ENCODE results near the gene RAD54L.
A peak's percentile ranks its signal among the peaks of the same experiment; 100 is the strongest.
"Not testable (repeated sequence)": the region's sequence is repeated elsewhere in the genome, so short reads cannot be mapped to it uniquely, and the experiment has no call there.

Gene RAD54L

GRCh38 chr1:46242918-46243317, 4.6 kb upstream of the RAD54L start:
- DNase-seq: no peak

DNA sequence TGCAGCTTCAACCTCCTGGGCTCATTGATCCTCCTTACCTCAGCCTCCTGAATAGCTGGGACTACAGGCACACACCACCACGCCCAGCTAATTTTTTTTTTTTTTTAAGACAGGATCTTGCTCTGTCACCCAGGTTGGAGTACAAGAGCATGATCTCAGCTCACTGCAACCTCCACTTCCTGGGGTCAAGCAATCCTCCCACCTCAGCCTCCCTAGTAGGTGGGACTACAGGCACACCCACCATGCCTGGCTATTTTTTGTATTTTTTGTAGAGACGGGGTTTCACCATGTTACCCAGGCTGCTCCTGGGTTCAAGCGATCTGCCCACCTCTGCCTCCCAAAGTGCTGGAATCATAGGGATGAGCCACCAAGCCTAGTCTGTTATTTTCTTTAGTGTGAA, 3.7 kb upstream of the RAD54L start:
- DNase-seq: not testable (repeated sequence)

- DNase-seq: no peak
These were observed 2.7 kb upstream of the RAD54L start for GRCh38 chr1:46244656-46245371.

GRCh38 chr1:46246136-46246535, 1.4 kb upstream of the RAD54L start:
- DNase-seq: not testable (repeated sequence)

DNA sequence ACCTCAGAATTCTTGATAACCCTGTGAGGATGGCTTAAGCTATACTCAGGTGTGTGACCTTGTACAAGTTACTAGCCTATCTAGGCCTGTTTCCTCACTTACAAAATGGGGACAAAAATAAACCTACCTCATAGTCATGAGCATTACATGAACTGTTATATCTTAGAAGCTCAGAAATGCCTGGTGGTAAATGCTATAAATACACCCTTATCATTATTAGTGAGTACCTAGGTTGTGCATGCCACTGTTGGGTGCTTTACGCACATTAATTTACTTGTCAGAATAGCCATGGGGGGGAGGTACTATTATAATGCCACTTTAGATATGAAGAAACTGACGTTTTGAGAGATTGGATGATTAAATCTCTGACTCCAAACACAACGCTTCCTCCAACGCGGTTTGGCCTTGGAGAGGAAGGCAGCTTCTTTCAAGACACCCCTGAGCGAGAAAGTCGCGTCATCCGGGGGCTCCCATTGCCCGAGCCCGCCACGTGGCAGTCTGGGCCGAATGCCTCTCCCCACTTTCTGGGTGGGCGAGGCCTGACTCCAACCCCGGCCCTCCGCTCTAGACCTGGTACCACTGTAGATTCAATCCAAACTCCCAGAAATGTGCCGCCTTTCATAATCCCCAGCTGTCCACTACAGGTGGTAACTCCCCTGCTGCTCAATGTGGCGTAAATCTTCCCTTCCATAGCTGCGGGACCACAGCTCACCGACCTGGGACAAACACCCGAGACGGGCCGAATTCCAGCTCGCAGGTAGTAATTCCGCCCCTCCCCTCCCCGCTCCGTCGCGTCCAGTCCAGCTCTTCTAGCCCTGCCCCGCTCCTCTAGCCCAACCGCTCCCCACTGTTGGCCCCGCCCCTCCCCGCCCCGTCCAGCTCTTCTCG, 771 bp upstream of the RAD54L start:
- DNase-seq: peak; percentile 56

DNA sequence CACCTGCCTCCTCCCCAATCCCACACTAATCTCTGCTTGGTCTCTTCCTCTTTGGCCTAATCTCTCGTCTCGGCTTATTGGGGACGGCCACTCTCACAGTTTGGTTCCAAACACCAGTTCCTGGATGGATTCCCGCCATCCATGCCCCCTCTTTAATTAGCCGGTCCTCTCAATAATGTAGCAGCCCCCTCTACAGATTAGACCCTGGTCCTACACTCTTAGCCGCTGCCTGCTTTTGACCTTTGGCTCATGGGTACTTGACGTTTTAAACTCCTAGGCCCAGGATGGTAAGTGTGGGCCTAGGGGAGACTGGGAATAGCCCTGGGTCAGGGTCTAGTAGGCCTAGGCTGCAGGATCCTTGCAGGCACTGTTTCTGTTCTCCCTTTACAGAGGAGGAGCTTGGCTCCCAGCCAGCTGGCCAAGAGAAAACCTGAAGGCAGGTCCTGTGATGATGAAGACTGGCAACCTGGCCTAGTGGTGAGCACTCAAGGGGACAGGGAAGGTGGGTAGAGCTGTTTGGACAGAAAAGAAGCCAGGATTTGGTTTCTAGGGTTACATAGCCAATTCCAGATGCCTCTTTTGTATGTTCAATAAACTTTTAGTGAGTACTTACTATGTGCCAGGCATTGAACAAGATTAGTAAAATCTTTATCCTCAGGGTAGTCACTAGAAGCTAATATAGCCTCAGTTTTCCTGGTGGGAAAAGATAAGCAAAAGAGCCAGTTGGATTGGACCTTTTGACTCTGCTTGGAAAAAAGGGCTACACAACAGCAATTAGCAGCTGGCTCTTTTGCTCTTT, 758 bp downstream of the RAD54L start:
- no peak for DNase-seq

- no peak for DNase-seq
These were observed 7.1 kb downstream of the RAD54L start for GRCh38 chr1:46254668-46255067.

- no peak for DNase-seq
These were observed 9.0 kb downstream of the RAD54L start for GRCh38 chr1:46256523-46256922.

DNA sequence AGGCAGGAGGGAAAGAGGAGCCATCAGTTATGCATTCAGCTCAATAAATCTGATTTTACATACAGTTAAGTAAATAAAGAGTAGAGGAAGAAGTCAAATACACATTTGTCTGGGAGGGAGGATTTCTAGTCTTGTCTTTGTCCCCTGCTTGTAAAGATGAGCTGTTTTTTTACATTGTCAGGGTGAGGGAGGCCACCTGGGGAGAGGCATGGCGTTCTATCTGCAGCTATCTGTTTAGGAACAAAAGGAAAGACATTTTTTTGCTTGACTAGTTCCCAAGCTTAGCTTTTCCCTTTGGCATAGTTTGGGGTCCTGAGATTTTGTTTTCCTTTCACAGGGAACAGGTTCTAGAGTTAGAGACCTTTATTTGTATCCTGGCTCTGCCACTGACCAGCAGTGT, 14.9 kb downstream of the RAD54L start:
- DNase-seq: no peak

DNA sequence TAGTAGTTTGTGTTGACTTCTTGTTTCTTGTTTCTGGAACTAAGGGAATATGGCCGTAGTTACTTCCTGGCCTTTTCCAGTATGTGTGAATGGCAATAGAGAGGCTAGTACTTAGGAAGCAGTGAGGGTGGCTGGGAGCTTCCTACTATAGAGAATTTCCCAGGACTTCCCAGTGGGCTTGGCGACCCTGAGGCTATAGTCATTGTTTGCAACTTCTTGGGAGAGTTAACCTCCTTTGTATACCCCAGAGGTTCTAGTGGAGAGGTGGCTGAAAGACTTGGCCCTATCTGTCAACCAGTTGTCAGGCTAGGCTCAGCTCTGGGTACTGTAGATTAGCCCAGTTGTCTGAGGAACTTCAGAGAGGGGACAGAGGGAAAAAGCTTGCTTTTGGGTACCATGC, 15.6 kb downstream of the RAD54L start:
- DNase-seq: no peak

GRCh38 chr1:46268578-46268977, 21.0 kb downstream of the RAD54L start:
- no peak for DNase-seq

- DNase-seq: no peak
These were observed 26.9 kb downstream of the RAD54L start for GRCh38 chr1:46274225-46275029.

DNA sequence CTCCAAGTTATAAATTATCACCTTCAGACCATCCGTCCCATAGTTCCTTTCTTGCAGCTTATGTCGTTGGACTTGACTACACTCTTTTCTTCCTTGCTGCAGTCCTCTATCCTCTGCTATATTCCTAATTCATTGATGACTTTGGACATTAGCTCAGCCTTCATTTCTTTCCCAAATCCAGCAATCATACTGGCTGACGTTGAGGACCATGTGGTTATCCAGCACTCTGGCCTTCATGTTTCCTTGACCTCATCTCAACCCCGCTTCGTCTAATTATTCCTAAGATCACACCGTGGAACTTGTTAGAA, 27.4 kb downstream of the RAD54L start:
- no peak for DNase-seq

DNA sequence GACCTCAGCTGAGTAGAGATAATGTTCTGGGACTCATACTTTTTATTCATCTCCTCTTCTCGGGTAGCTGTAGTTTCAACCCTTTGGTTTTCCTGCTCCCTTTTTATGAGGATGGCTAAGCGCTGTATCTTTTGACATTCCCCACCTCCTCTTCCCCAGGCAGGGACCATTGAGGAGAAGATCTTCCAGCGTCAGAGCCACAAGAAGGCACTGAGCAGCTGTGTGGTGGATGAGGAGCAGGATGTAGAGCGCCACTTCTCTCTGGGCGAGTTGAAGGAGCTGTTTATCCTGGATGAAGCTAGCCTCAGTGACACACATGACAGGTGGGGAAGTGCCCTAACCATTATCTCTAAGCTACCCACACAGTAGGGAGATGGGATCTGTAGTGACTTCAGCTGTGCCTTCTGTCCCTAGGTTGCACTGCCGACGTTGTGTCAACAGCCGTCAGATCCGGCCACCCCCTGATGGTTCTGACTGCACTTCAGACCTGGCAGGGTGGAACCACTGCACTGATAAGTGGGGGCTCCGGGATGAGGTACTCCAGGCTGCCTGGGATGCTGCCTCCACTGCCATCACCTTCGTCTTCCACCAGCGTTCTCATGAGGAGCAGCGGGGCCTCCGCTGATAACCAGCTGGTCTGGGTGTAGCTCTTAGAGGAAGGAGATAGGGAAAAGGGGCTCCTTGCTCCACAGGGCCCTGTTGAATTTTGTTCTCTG, 30.3 kb downstream of the RAD54L start:
- DNase-seq: no peak

GRCh38 chr1:46278807-46279206, 31.2 kb downstream of the RAD54L start:
- DNase-seq: no peak

GRCh38 chr1:46280092-46280491, 32.5 kb downstream of the RAD54L start:
- no peak for DNase-seq

DNA sequence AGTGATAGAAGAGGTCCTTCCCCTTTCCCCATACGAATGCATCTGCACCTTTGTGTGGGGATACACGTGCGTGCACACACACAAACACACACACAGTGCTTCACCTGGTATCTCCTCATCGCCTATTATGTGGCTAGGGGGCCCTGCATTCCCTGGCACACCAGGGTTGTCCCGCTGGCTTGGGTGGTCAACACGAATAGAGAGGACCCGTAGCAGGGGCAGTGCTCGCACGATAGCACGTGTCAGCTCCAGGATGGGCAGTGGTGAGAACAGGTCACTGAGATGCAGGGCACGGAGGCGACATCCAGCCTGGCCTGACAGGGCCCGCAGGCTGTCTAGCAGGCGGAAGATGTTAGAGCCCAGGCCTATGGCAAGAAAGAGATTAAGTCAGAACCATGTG, 33.5 kb downstream of the RAD54L start:
- DNase-seq: no peak

GRCh38 chr1:46284058-46284457, 36.5 kb downstream of the RAD54L start:
- DNase-seq: no peak

DNA sequence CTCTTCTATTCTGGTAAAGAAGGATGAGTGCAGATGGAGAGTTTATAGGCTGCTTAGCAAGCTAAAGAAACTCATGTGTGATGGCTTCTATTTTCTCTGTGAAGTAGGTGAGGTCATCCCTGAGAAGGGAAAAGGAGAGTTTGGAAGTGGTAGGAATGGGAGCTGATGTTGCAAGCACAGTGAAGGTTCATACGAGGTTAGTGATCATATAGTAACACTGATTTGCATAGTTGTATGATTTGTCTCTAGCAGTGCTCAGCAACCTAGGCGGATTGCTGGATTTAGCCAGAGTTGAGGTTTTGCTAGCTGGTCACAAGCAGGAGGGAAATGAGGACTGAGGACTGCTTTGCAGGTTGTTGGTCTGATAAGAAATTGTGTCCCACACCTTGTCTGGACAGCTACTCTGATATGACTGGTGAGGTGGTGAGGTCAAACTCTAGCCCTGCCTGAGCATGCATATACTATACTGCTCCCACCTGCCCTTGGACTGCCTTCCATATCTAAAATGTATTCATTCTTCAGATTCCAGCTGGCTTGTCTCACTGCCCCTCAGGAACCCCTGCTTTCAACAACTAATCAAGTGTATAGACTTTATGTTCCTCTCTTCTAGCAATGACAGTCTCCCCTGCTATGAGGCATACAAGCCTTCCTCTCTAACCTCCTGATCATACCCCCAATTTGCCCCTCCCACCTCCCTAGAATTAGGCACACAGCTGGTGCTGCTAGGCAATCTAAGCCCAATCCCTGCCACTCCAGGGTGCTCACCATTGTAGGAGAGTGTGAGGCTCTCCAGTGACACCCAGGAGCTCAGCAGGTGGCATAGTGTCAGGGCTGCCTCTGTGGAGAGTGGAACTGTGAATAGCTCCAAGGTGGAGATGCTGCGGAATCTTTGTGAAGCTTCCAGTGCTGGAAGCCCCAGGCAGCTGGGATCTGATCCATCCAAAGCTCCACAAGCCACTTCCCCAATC, 37.3 kb downstream of the RAD54L start:
- DNase-seq: no peak

DNA sequence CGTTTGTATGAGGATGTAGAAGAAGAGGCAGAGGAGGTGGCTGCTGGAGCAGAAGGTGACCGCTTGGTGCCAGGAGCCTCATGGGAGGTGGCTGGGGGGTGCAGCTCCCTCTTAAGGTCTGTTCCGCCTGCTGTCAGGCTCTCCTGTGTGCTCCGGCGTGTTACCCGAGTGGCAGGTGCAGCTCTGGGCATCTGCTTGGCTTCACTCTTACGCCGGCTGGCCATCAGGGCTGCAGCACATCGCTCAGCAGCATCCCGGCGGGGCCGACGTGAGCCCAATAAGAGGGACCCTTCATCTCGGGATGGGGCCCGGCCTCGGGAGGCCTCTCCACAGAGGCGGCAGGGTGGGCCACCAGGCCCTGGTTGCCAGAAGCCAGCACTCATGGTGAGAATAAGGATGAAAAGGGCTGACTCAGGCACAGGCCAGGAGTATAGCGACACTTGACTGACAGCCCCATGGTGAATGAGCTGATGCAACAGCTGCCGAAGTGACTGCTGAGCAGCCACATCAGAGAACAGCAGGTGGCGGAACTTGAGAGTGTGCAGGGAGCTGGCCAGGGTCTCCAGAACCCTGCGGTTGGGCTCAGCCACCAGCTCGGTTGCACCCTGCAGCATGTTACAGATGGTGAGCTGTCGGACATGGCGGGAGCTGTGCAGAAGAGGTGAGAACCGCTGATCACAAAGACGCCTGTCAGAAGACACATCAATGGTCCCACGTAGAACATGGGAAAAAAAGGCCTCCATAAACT, 38.3 kb downstream of the RAD54L start:
- peak; percentile 41 for DNase-seq

Data from CD4-positive, alpha-beta T cell treated with Interleukin-17A for 4 hours (primary cell).